H9 (cell line): ENCODE measurements around the gene LRRFIP1. TPM values are rescaled to one million over a fixed set of nuclear protein-coding genes. Genes with fewer than 3 reads are reported as not detected.

Experiments
- DNase-seq: peaks from one replicate; pipeline ENCODE4 v3.0.0-alpha.2; 2017
- H2AFZ ChIP-seq: one replicate; pipeline ENCODE4 v1.6.1; 2013; ENCODE audit warnings: mild to moderate bottlenecking, low read length, control low read depth, moderate library complexity
- H2AK5ac ChIP-seq: 2 replicates; pipeline ENCODE4 v1.6.1; 2013; ENCODE audit warnings: low read length, control low read depth, mixed read lengths; ENCODE audit not compliant: insufficient read length
- H2BK120ac ChIP-seq: one replicate; pipeline ENCODE4 v1.6.1; 2013; ENCODE audit warnings: low read depth, mild to moderate bottlenecking, low read length, control low read depth, inconsistent platforms; ENCODE audit not compliant: poor library complexity, severe bottlenecking
- H2BK12ac ChIP-seq: 2 replicates; pipeline ENCODE4 v1.6.1; 2013; ENCODE audit warnings: low read length, control low read depth, mixed read lengths, low read depth; ENCODE audit not compliant: insufficient read length
- H2BK15ac ChIP-seq: 2 replicates; pipeline ENCODE4 v1.6.1; 2013; ENCODE audit warnings: low read depth, low read length, control low read depth
- H2BK20ac ChIP-seq: one replicate; pipeline ENCODE4 v1.6.1; 2013; ENCODE audit warnings: low read depth, mild to moderate bottlenecking, low read length, control low read depth, inconsistent platforms; ENCODE audit not compliant: poor library complexity, severe bottlenecking
- H2BK5ac ChIP-seq: 2 replicates; pipeline ENCODE4 v1.6.1; 2013; ENCODE audit warnings: low read length, control low read depth, mixed read lengths; ENCODE audit not compliant: insufficient read length
- H3K14ac ChIP-seq: 2 replicates; pipeline ENCODE4 v1.6.1; 2013; ENCODE audit warnings: low read length, control low read depth; ENCODE audit not compliant: insufficient read depth
- H3K18ac ChIP-seq: 2 replicates; pipeline ENCODE4 v1.6.1; 2013; ENCODE audit warnings: low read depth, mild to moderate bottlenecking, mixed read lengths, low read length, control low read depth; ENCODE audit not compliant: insufficient read length
- H3K23ac ChIP-seq: 2 replicates; pipeline ENCODE4 v1.6.1; 2013; ENCODE audit warnings: low read length, control low read depth, mixed read lengths, low read depth; ENCODE audit not compliant: insufficient read length
- H3K23me2 ChIP-seq: 2 replicates; pipeline ENCODE4 v1.6.1; 2013; ENCODE audit warnings: low read depth, mild to moderate bottlenecking, mixed read lengths, low read length, control low read depth; ENCODE audit not compliant: insufficient read length, poor library complexity, severe bottlenecking
- H3K27ac ChIP-seq: 2 replicates; pipeline ENCODE4 v1.5.1; 2013; ENCODE audit warnings: low read length, control low read depth, mixed read lengths, low read depth; ENCODE audit not compliant: insufficient read length
- H3K27me3 ChIP-seq: 2 replicates; pipeline ENCODE4 v1.6.1; 2013; ENCODE audit warnings: low read length, control low read depth, inconsistent platforms; ENCODE audit not compliant: insufficient read depth
- H3K4ac ChIP-seq: 2 replicates; pipeline ENCODE4 v1.6.1; 2013; ENCODE audit warnings: low read depth, mild to moderate bottlenecking, control low read depth, inconsistent platforms, low read length, moderate library complexity
- H3K4me1 ChIP-seq: 2 replicates; pipeline ENCODE4 v1.6.1; 2013; ENCODE audit warnings: low read length, control low read depth, inconsistent platforms; ENCODE audit not compliant: insufficient read depth
- H3K4me2 ChIP-seq: 2 replicates; pipeline ENCODE4 v1.6.1; 2013; ENCODE audit warnings: low read length, control low read depth, mixed read lengths; ENCODE audit not compliant: insufficient read length, insufficient read depth
- H3K56ac ChIP-seq: 2 replicates; pipeline ENCODE4 v1.6.1; 2013; ENCODE audit warnings: low read depth, mild to moderate bottlenecking, mixed read lengths, low read length, control low read depth; ENCODE audit not compliant: insufficient read length
- H3K79me1 ChIP-seq: 2 replicates; pipeline ENCODE4 v1.6.1; 2013; ENCODE audit warnings: low read depth, mild to moderate bottlenecking, moderate library complexity, low read length, control low read depth, inconsistent platforms; ENCODE audit not compliant: insufficient read depth, poor library complexity, severe bottlenecking
- H3K79me2 ChIP-seq: 2 replicates; pipeline ENCODE4 v1.6.1; 2013; ENCODE audit warnings: low read length, control low read depth, inconsistent platforms; ENCODE audit not compliant: insufficient read depth
- H3K9ac ChIP-seq: 2 replicates; pipeline ENCODE4 v1.6.1; 2013; ENCODE audit warnings: low read length, control low read depth, mixed read lengths; ENCODE audit not compliant: insufficient read length; ENCODE audit errors: extremely low read depth
- H3K9me3 ChIP-seq: one replicate; pipeline ENCODE4 v1.6.1; 2013; ENCODE audit warnings: low read depth, low read length, inconsistent platforms; ENCODE audit not compliant: control insufficient read depth
- H3T11ph ChIP-seq: one replicate; pipeline ENCODE4 v1.6.1; 2013; ENCODE audit warnings: mild to moderate bottlenecking, low read length, control low read depth, inconsistent platforms
- H4K20me1 ChIP-seq: one replicate; pipeline ENCODE4 v1.6.1; 2013; ENCODE audit not compliant: control insufficient read depth, insufficient read length, insufficient read depth
- H4K5ac ChIP-seq: 2 replicates; pipeline ENCODE4 v1.6.1; 2013; ENCODE audit warnings: low read depth, mild to moderate bottlenecking, mixed read lengths, low read length, control low read depth; ENCODE audit not compliant: insufficient read length
- H4K8ac ChIP-seq: replicated peaks from 2 replicates; pipeline ENCODE4 v1.6.1; 2013; ENCODE audit warnings: low read length, control low read depth, mixed read lengths, low read depth; ENCODE audit not compliant: insufficient read length
- H4K91ac ChIP-seq: 2 replicates; pipeline ENCODE4 v1.6.1; 2013; ENCODE audit warnings: low read depth, mild to moderate bottlenecking, moderate library complexity, mixed read lengths, low read length, control low read depth; ENCODE audit not compliant: insufficient read length
- H3K27ac Mint-ChIP-seq, 3 experiments: 2 replicates in 2 of 3; 3 replicates in 1 of 3; pipeline ENCODE4 v1.8.0; 2020 to 2021; ENCODE audit warnings: mixed read lengths in 3 of 3, mild to moderate bottlenecking in 1 of 3, moderate library complexity in 1 of 3
- H3K27me3 Mint-ChIP-seq: 2 replicates; pipeline ENCODE4 v1.8.0; 2021; ENCODE audit warnings: low read depth, mild to moderate bottlenecking, moderate library complexity, mixed read lengths
- H3K36me3 Mint-ChIP-seq, 3 experiments: 2 replicates in 2 of 3; 3 replicates in 1 of 3; pipeline ENCODE4 v1.8.0; 2020 to 2021; ENCODE audit warnings: low read depth in 3 of 3, mixed read lengths in 3 of 3; ENCODE audit not compliant: insufficient read depth in 1 of 3
- H3K4me1 Mint-ChIP-seq, 2 experiments: 2 replicates each; pipeline ENCODE4 v1.8.0; 2020; ENCODE audit warnings: mixed read lengths in 2 of 2
- H3K4me3 Mint-ChIP-seq, 2 experiments: 2 replicates in 1 of 2; 3 replicates in 1 of 2; pipeline ENCODE4 v1.8.0; 2020 to 2021; ENCODE audit warnings: mild to moderate bottlenecking in 2 of 2, mixed read lengths in 2 of 2, moderate library complexity in 1 of 2
- H3K9me3 Mint-ChIP-seq, 2 experiments: 2 replicates in 1 of 2; 3 replicates in 1 of 2; pipeline ENCODE4 v1.8.0; 2020; ENCODE audit warnings: mild to moderate bottlenecking in 2 of 2, mixed read lengths in 2 of 2, moderate library complexity in 1 of 2
- WGBS: extraction: QIAGEN DNeasy Blood & Tissue Kit; methylation state at CpG from one replicate; pipeline ENCODE4 v1.1.7; 2013; ENCODE audit warnings: missing lambda C conversion rate, low lambda C conversion rate, mixed read lengths; ENCODE audit not compliant: insufficient read length; ENCODE audit errors: extremely low coverage; 5-methylcytosine and 5-hydroxymethylcytosine counted together
- total RNA-seq: library from RNA; stranded (reverse); gene quantifications from 2 replicates; pipeline ENCODE4 v1.2.1, GENCODE V29; 2021
- TF ChIP-seq, protein P1 (sequence below): fragments of 200-600 bp; sonication (generic); conservative IDR thresholded peaks from 3 replicates; pipeline ENCODE4 v1.8.0; 2021; ENCODE audit warnings: antibody characterized with exemption, mild to moderate bottlenecking

The LRRFIP1 gene
- total RNA-seq, 1 experiment from 2014 or later = 38.5 TPM

DNA sequence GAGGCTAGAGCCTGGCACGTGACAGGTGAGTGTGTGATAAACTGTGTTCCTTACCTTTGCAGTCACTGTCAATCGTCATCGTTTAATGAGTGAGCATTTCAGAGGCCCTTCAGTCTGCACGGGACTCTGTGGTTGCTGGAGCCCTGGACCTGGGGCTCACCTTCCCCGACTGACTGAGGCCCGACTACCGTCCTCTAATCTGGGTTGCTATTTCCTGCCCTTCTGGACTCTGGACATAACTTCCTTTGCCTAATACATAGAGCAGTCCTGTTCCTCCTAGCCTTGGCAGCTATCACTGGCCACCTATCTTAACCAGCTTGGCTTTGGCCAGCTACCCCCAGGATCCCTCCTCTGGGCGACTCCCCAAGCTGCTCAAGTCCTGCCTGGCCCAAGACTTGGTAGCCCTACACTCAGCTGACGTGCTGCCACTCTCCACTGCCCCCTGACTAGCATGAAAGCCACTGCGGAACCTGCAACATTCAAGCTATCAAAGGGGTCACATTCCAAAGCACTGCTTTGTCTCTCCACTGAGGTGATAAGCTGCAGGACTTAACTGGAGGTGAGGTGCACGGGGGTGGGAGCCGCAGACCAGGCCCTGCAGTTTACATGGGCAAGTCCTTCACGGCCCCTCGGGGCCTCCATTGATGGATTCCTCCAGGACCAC lies 25.8 kb upstream of the LRRFIP1 start:
- Mint-ChIP-seq H3K27me3 (peaks cover 17% of the 10 kb centered on the region), H3K36me3 (peaks cover 7 to 11% (median 7%) of the 10 kb centered on the region in 3 experiments), H3K9me3 (peaks cover 14 to 15% of the 10 kb centered on the region in 2 experiments), H3K27ac (no peak overlapping the region; a peak in 1 of 7 replicates), H3K4me3 (peak overlapping the region in 1 of 2 experiments; percentile 21; a peak in 1 of 5 replicates), H3K4me1 (peaks cover 63 to 64% of the 10 kb centered on the region in 2 experiments)
- no peaks in the 10 kb centered on the region for H3K27me3 ChIP-seq
- no peak overlapping the region for H3K23ac ChIP-seq
- H3K9ac ChIP-seq = no peak overlapping the region
- WGBS = no CpG with 5 or more reads among the region's 14 CpGs
- no peak overlapping the region for H3K56ac ChIP-seq
- peak overlapping the region; percentile 22 for H3K18ac ChIP-seq
- no peaks in the 10 kb centered on the region for H3K23me2 ChIP-seq
- H3K14ac ChIP-seq = peak overlapping the region; percentile 10
- TF ChIP-seq, protein P1, sequence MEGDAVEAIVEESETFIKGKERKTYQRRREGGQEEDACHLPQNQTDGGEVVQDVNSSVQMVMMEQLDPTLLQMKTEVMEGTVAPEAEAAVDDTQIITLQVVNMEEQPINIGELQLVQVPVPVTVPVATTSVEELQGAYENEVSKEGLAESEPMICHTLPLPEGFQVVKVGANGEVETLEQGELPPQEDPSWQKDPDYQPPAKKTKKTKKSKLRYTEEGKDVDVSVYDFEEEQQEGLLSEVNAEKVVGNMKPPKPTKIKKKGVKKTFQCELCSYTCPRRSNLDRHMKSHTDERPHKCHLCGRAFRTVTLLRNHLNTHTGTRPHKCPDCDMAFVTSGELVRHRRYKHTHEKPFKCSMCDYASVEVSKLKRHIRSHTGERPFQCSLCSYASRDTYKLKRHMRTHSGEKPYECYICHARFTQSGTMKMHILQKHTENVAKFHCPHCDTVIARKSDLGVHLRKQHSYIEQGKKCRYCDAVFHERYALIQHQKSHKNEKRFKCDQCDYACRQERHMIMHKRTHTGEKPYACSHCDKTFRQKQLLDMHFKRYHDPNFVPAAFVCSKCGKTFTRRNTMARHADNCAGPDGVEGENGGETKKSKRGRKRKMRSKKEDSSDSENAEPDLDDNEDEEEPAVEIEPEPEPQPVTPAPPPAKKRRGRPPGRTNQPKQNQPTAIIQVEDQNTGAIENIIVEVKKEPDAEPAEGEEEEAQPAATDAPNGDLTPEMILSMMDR = peak; percentile 54
- no peak overlapping the region for H2AK5ac ChIP-seq
- no peak overlapping the region for H2BK20ac ChIP-seq
- peak; percentile 79 for DNase-seq
- H2BK120ac ChIP-seq = no peak overlapping the region
- H2BK15ac ChIP-seq = no peak overlapping the region
- H4K5ac ChIP-seq = no peak overlapping the region
- H3T11ph ChIP-seq = no peak overlapping the region
- no peak overlapping the region for H3K4me2 ChIP-seq
- no peak overlapping the region for H2BK12ac ChIP-seq
- no peak overlapping the region for H3K4ac ChIP-seq
- H4K8ac ChIP-seq = no peak overlapping the region
- H3K79me2 ChIP-seq = no peaks in the 10 kb centered on the region
- no peaks in the 10 kb centered on the region for H3K79me1 ChIP-seq
- no peaks in the 10 kb centered on the region for H4K20me1 ChIP-seq
- no peak overlapping the region for H4K91ac ChIP-seq
- peaks cover 5% of the 10 kb centered on the region; the same call in 1 of the 2 replicates for H3K4me1 ChIP-seq
- H3K9me3 ChIP-seq = peaks cover 3% of the 10 kb centered on the region
- H2BK5ac ChIP-seq = no peak overlapping the region
- no peak overlapping the region for H2AFZ ChIP-seq
- no peak overlapping the region for H3K27ac ChIP-seq
